Lung (tissue), 12 donors: ENCODE results near the gene DUSP22. TPM values are rescaled to one million over a fixed set of nuclear protein-coding genes. Genes with fewer than 3 reads are reported as not detected.

Experiments
- ATAC-seq: fragments of 200-7000 bp; cut with Tn5 transposase; one replicate; pipeline ENCODE4 v1.9.1; 2020; ENCODE audit warnings: moderate number of reproducible peaks; ENCODE audit not compliant: insufficient read depth, low FRiP score
- DNase-seq, 3 donors: peaks; one replicate each; pipeline ENCODE4 v3.0.0-alpha.2; 2013 to 2017
- H3K27ac ChIP-seq, 2 donors: one replicate each; pipeline ENCODE4 v1.5.1; 2013; ENCODE audit warnings: mild to moderate bottlenecking in 2 of 2, moderate library complexity in 2 of 2, control low read depth in 1 of 2, inconsistent platforms in 1 of 2, low read depth in 1 of 2, low read length in 1 of 2
- H3K27me3 ChIP-seq, 3 donors: one replicate each; pipeline ENCODE4 v1.5.1; 2013; ENCODE audit warnings: low read length in 2 of 3; ENCODE audit not compliant: control insufficient read depth in 3 of 3, insufficient read depth in 3 of 3
- H3K36me3 ChIP-seq, 4 donors: one replicate each; pipeline ENCODE4 v1.5.1; 2013; ENCODE audit warnings: low read length in 4 of 4, mild to moderate bottlenecking in 1 of 4, moderate library complexity in 1 of 4; ENCODE audit not compliant: control insufficient read depth in 4 of 4, insufficient read depth in 4 of 4
- H3K4me1 ChIP-seq, 5 donors: one replicate each; pipeline ENCODE4 v1.5.1; 2013; ENCODE audit warnings: low read length in 5 of 5, mild to moderate bottlenecking in 2 of 5, moderate library complexity in 1 of 5; ENCODE audit not compliant: control insufficient read depth in 5 of 5, insufficient read depth in 5 of 5
- H3K4me3 ChIP-seq: one replicate; pipeline ENCODE4 v1.5.1; 2013; ENCODE audit warnings: mild to moderate bottlenecking, control low read depth, moderate library complexity
- H3K9ac ChIP-seq, 2 donors: one replicate each; pipeline ENCODE4 v1.5.1; 2013; ENCODE audit warnings: low read length in 2 of 2, control low read depth in 1 of 2; ENCODE audit not compliant: insufficient read depth in 1 of 2
- H3K9me3 ChIP-seq, 4 donors: one replicate each; pipeline ENCODE4 v1.5.1; 2013; ENCODE audit warnings: low read length in 3 of 4, mild to moderate bottlenecking in 1 of 4, moderate library complexity in 1 of 4; ENCODE audit not compliant: control insufficient read depth in 4 of 4, insufficient read depth in 3 of 4
- CTCF ChIP-seq: IDR thresholded peaks from 2 replicates; pipeline ENCODE4 v1.5.1; 2012; ENCODE audit warnings: mild to moderate bottlenecking; ENCODE audit errors: control extremely low read depth, extremely low read depth
- WGBS, 2 donors: extraction: QIAGEN DNeasy Blood & Tissue Kit; methylation state at CpG; one replicate each; pipeline ENCODE4 v1.1.7; 2013; 5-methylcytosine and 5-hydroxymethylcytosine counted together
- polyA plus RNA-seq, 2 donors: library from polyadenylated mRNA; stranded (reverse); fragments of 200-250 nt; gene quantifications; one replicate each; pipeline ENCODE4 v1.2.1, GENCODE V29; 2013
- total RNA-seq, 2 donors: library from RNA; depleted of rRNA in 1 of 2; stranded (reverse); fragments of >200 nt in 1 of 2; gene quantifications; one replicate each; pipeline ENCODE4 v1.2.1, GENCODE V29; 2014 to 2021
- donor health status: control.
- donor health status: control.
- donor health status: Bipolar disorder and iron deficiency.
- donor health status: healthy.
- donor health status: DM: yes; HTN: yes; CAD: no.

The DUSP22 gene
- total and polyA plus RNA-seq, 4 donors: 38.9 to 51.1 (median 43.8) TPM

GRCh38 chr6:259901-260508, 32.3 kb upstream of the DUSP22 start:
- no peaks in the 10 kb centered on the region for H3K4me1 ChIP-seq
- 47 to 52% methylated on average over 5 of the region's 5 CpGs for WGBS, 2 donors

DNA sequence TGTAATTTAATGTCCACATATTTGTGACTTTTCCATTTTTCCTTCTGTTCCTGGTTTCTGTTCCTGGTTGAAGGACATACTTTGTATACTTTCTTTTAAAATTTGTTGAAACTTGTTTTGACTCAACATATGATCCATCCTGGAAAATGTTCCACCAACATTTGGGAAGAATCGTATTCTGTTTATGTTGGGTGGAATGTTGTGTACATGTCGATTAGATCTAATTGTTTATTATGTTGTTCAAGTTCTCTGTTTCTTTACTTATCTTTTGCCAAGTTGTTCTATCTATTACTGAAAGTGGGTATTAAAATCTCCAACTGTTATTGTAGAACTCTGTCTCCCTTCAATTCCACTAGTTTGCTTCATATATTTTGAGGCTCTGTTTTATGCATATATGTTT, 27.7 kb upstream of the DUSP22 start:
- Histone ChIP-seq H3K4me1 (no peaks in the 10 kb centered on the region), H3K9ac (no peak overlapping the region), H3K4me3 (no peak overlapping the region), H3K27ac (no peak overlapping the region), H3K36me3 (no peaks in the 10 kb centered on the region), H3K27me3 (no peaks in the 10 kb centered on the region), H3K9me3 (no peaks in the 10 kb centered on the region)
- no peak for ATAC-seq
- peak in 2 of 3 donors; percentile 65 to 67 for DNase-seq
- WGBS, 2 donors: 80 to 81% methylated on average over 2 of the region's 2 CpGs
- no peak for TF ChIP-seq CTCF

More at GRCh38 chr6:259901-260508, 32.3 kb upstream of the DUSP22 start:
- ATAC-seq: no peak
- DNase-seq: no peak
- Histone ChIP-seq H3K9me3 (peaks cover 0 to 4% (median under 1%) of the 10 kb centered on the region in 4 donors), H3K9ac (no peak overlapping the region), H3K36me3 (no peaks in the 10 kb centered on the region), H3K27me3 (no peaks in the 10 kb centered on the region), H3K4me3 (no peak overlapping the region), H3K27ac (no peak overlapping the region)
- TF ChIP-seq CTCF: no peak

DNA sequence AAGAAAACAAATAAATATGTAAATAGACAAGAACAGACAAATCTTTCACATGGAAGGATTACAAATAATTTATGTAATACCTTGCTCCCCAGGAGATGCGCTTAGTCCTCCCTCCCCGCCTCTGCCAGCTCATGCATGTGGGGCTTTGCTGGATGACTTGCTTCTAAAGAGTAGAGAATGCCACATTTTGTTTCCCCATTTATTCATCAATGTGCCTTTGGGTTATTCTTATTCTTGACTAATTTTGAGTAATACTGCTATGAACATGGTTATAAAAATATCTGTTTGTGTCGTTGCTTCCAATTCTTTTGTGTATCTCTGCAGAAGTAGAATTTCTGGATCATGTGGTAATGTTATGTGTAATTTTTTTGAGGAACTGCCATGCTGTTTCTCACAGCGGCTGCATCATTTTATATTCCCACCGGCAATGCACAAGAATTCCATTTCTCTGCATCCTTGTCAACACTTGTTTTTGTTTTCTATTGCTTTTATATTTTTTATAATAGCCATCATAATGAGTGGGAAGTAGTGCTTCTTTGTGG, 23.8 kb upstream of the DUSP22 start:
- no peak overlapping the region for H3K27ac ChIP-seq

More for the DNA sequence above, 23.8 kb upstream of the DUSP22 start:
- no peaks in the 10 kb centered on the region for H3K9me3 ChIP-seq
- no peak overlapping the region for H3K4me3 ChIP-seq
- ATAC-seq: no peak
- TF ChIP-seq CTCF: no peak
- WGBS, 2 donors: 84 to 91% methylated on average over 5 of the region's 5 CpGs
- no peak overlapping the region for H3K9ac ChIP-seq
- H3K36me3 ChIP-seq: no peaks in the 10 kb centered on the region
- H3K27me3 ChIP-seq: no peaks in the 10 kb centered on the region
- no peak for DNase-seq
- peaks cover 0 to 2% (median 0%) of the 10 kb centered on the region in 5 donors for H3K4me1 ChIP-seq
